ENCODE results near the gene ACP2.

Gene ACP2

DNA sequence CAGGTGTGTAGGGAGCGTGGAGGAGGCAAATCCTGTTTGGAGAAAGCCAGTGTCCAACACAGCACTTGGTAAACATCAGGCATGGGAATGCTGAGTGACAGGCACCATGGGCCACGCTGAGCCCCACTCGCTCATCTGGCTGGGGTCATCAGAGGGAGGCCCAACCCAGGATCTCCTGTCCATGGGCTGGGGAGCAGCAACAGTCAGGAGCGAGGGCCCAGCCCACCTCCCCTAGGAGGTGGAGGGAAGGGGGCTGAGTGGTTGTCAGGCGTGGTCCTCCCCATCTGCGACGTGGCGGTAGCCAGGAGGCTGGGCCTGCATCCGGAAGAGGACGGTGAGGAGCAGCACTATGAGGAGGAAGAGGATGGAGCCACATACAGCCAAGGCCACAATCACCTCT, 8.8 kb downstream of the ACP2 start:
- TF ChIP-seq EP300 (IDR thresholded peaks at IDR 0.05; ENCODE audit: borderline replicate concordance), result no peak
- no peak for TF ChIP-seq TEAD4 (IDR thresholded peaks at IDR 0.05)
- TF ChIP-seq TAF1 (IDR thresholded peaks at IDR 0.05; ENCODE audit: low read depth), result no peak
- no peak for TF ChIP-seq TCF12 (IDR thresholded peaks at IDR 0.05; ENCODE audit: low read depth)
- no peak for TF ChIP-seq MAX (IDR thresholded peaks at IDR 0.05)
- no peak for TF ChIP-seq CEBPB (IDR thresholded peaks at IDR 0.05)
- TF ChIP-seq ZBTB7A (IDR thresholded peaks at IDR 0.05; ENCODE audit: low read depth), result no peak

DNA sequence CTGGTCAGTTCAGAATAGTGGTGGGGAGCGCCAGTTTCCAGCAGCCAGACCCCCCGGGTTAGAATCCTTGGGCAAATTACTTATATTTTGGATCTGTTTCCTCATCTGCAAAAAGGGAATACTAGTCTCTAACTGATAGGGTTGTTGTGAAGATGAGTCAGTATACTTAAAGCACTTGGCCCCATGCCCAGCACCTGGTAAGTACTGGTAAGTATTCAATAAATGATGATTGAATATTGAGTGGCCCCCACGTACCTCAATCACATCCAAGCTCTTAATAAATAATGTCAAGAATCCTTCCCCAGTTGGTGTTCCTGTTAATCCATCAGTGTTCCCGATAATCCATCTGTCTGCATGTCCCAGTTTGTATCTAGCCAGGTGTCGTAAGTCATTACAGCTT, 12.1 kb downstream of the ACP2 start:
- TF ChIP-seq YY1 (IDR thresholded peaks at IDR 0.05; ENCODE audit: low read depth) (no peak), TEAD4 (IDR thresholded peaks at IDR 0.05) (no peak), EGR1 (IDR thresholded peaks at IDR 0.05) (no peak), REST (IDR thresholded peaks at IDR 0.05; ENCODE audit: low read depth) (no peak), NFIC (IDR thresholded peaks at IDR 0.05) (no peak), TCF12 (IDR thresholded peaks at IDR 0.05; ENCODE audit: low read depth) (no peak), TAF1 (IDR thresholded peaks at IDR 0.05; ENCODE audit: low read depth) (no peak), CEBPB (IDR thresholded peaks at IDR 0.05) (no peak), ZBTB7A (IDR thresholded peaks at IDR 0.05; ENCODE audit: low read depth) (no peak), EP300 (IDR thresholded peaks at IDR 0.05; ENCODE audit: borderline replicate concordance) (no peak), USF1 (IDR thresholded peaks at IDR 0.05) (no peak), RAD21 (IDR thresholded peaks at IDR 0.05; ENCODE audit: low read depth) (no peak), FOXM1 (IDR thresholded peaks at IDR 0.05; ENCODE audit: borderline replicate concordance, low read depth) (no peak), CREB1 (IDR thresholded peaks at IDR 0.05; ENCODE audit: low read depth) (no peak), MAX (IDR thresholded peaks at IDR 0.05) (no peak)

GRCh38 chr11:47235163-47235562, 13.5 kb downstream of the ACP2 start:
- TF ChIP-seq EGR1 (IDR thresholded peaks at IDR 0.05), result no peak
- no peak for TF ChIP-seq RAD21 (IDR thresholded peaks at IDR 0.05; ENCODE audit: low read depth)
- TF ChIP-seq TAF1 (IDR thresholded peaks at IDR 0.05; ENCODE audit: low read depth), result no peak
- no peak for TF ChIP-seq NFIC (IDR thresholded peaks at IDR 0.05)
- TF ChIP-seq CEBPB (IDR thresholded peaks at IDR 0.05), result no peak
- TF ChIP-seq FOXM1 (IDR thresholded peaks at IDR 0.05; ENCODE audit: borderline replicate concordance, low read depth), result no peak
- no peak for TF ChIP-seq MAX (IDR thresholded peaks at IDR 0.05)
- TF ChIP-seq REST (IDR thresholded peaks at IDR 0.05; ENCODE audit: low read depth), result no peak
- TF ChIP-seq TEAD4 (IDR thresholded peaks at IDR 0.05), result no peak
- TF ChIP-seq YY1 (IDR thresholded peaks at IDR 0.05; ENCODE audit: low read depth), result no peak
- no peak for TF ChIP-seq EP300 (IDR thresholded peaks at IDR 0.05; ENCODE audit: borderline replicate concordance)
- TF ChIP-seq CREB1 (IDR thresholded peaks at IDR 0.05; ENCODE audit: low read depth), result no peak
- TF ChIP-seq USF1 (IDR thresholded peaks at IDR 0.05), result no peak

DNA sequence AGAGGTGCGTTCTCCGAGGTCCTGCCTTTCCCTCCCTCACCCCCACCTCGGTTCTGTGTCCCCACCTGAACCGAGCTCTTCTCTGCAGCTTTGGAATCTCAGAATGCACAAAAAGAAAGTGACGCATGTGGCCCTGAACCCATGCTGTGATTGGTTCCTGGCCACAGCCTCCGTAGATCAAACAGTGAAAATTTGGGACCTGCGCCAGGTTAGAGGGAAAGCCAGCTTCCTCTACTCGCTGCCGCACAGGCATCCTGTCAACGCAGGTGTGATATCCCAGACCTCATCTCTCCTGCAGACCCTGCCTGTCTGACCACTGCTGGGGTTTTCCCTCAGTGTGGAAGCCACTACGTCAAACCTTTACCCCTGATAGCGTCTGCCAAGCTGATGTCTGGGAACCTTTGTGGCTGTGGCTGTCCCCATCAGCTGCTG, 13.9 kb downstream of the ACP2 start:
- 0 out of 2 replicates have a peak, but pooled peaks have one; percentile 33 for TF ChIP-seq NFIC (IDR thresholded peaks at IDR 0.05)
- no peak for TF ChIP-seq YY1 (IDR thresholded peaks at IDR 0.05; ENCODE audit: low read depth)

- TF ChIP-seq RAD21 (IDR thresholded peaks at IDR 0.05; ENCODE audit: low read depth) (peak; percentile 36; the same call in 1 of the 2 replicates), TAF1 (IDR thresholded peaks at IDR 0.05; ENCODE audit: low read depth) (no peak), NFIC (IDR thresholded peaks at IDR 0.05) (no peak)
These were observed 14.5 kb downstream of the ACP2 start for GRCh38 chr11:47233989-47234668.

DNA sequence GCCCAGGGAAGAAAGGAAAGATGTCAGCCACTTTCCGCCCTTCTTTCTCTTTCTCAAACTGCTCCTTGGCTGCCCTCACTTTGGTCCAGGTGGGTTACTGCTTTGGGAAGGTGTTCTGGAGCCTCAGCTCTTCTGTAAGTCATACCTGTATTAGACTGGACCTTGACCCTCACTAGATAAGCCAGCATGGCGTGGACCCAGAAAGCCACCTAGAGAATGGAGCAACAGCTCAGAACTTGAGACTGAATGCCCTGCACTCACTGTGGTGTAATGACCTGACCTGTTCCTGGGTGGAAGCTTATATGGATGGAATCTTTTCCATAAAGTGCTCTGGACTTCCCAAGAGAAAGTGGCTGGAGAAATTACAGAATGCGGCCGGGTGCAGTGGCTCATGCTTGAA, 15.6 kb downstream of the ACP2 start:
- no peak for TF ChIP-seq TEAD4 (IDR thresholded peaks at IDR 0.05)
